Stimulated activated CD4-positive, alpha-beta T cell treated with anti-CD3 and anti-CD28 coated beads, TNF-alpha, amount 100 ng/mL, for 4 hours (primary cell): ENCODE data around the gene WTAP.
"Not testable (repeated sequence)": the region's sequence is repeated elsewhere in the genome, so short reads cannot be mapped to it uniquely, and the experiment has no call there.

ENCODE experiments used
- DNase-seq, 3 experiments: peaks; one replicate each; pipeline ENCODE4 v3.0.0-alpha.2; 2020; ENCODE audit warnings: low read depth in 3 of 3

The WTAP gene

GRCh38 chr6:159728531-159728964, 1.2 kb downstream of the WTAP start:
- DNase-seq, result no peak

GRCh38 chr6:159729598-159730331, 2.5 kb downstream of the WTAP start:
- no peak for DNase-seq

- no peak for DNase-seq
These were observed 3.0 kb downstream of the WTAP start for GRCh38 chr6:159730332-159730676.

GRCh38 chr6:159732550-159732949, 5.2 kb downstream of the WTAP start:
- DNase-seq, result not testable (repeated sequence)

- DNase-seq, result not testable (repeated sequence)
These were observed 6.1 kb downstream of the WTAP start for GRCh38 chr6:159733395-159733794.

GRCh38 chr6:159736908-159737307, 9.6 kb downstream of the WTAP start:
- no peak for DNase-seq

GRCh38 chr6:159739341-159739740, 12.0 kb downstream of the WTAP start:
- no peak for DNase-seq

GRCh38 chr6:159742165-159742564, 14.9 kb downstream of the WTAP start:
- no peak for DNase-seq

- DNase-seq, result no peak
These were observed 17.8 kb downstream of the WTAP start for GRCh38 chr6:159745081-159745480.

GRCh38 chr6:159746759-159747158, 19.5 kb downstream of the WTAP start:
- no peak for DNase-seq

GRCh38 chr6:159748127-159748526, 20.8 kb downstream of the WTAP start:
- not testable (repeated sequence) for DNase-seq

- DNase-seq, result no peak
These were observed 24.1 kb downstream of the WTAP start for GRCh38 chr6:159751448-159751847.

GRCh38 chr6:159753081-159753872, 26.0 kb downstream of the WTAP start:
- DNase-seq, result no peak

- no peak for DNase-seq
These were observed 27.1 kb downstream of the WTAP start for GRCh38 chr6:159754401-159754800.

- DNase-seq, result no peak
These were observed 27.9 kb downstream of the WTAP start for GRCh38 chr6:159754959-159755914.

GRCh38 chr6:159756508-159756907, 29.2 kb downstream of the WTAP start:
- no peak for DNase-seq

- no peak for DNase-seq
These were observed 31.0 kb downstream of the WTAP start for GRCh38 chr6:159758031-159759001.

- no peak for DNase-seq
These were observed 32.3 kb downstream of the WTAP start for GRCh38 chr6:159759645-159760044.

GRCh38 chr6:159760602-159761057, 33.3 kb downstream of the WTAP start:
- no peak for DNase-seq

GRCh38 chr6:159761129-159761872, 34.0 kb downstream of the WTAP start:
- no peak for DNase-seq
